Measurements from ENCODE around the gene LCP2. TPM values are rescaled to one million over a fixed set of nuclear protein-coding genes. Genes with fewer than 3 reads are reported as not detected.
"Not testable (repeated sequence)": the region's sequence is repeated elsewhere in the genome, so short reads cannot be mapped to it uniquely, and the experiment has no call there.

The LCP2 gene
- total and polyA plus RNA-seq, 8 donors, result 1.9 to 22.0 (median 2.9) TPM

DNA sequence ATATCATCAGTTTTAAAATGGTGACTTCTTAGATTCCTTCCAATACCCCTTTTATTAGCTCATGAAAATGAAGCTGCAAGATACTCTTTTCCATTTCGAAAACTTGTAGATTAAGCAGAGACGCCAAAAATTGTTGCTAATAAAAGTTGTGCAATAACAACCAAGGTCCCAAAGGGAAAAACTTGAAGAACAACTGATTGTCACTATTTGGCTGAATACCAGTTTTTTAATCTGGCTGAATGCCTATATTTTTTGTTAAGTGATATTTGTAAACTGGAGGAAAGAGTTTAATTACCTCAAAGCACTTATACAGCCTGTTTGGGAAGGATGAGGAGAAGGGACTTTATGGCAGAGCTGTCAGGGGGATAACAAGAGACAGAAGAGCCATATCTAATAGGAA lies 50.2 kb downstream of the LCP2 start:
- DNase-seq (no peak), ATAC-seq (peak in 1 of 4 donors; percentile 18), FAIRE-seq (no peak)
- Histone ChIP-seq H3K4me3 (no peak overlapping the region), H3K27me3 (no peaks in the 10 kb centered on the region), H3K4me1 (no peaks in the 10 kb centered on the region), H3K36me3 (no peaks in the 10 kb centered on the region), H3K9me3 (no peaks in the 10 kb centered on the region), H3K27ac (no peak overlapping the region)
- WGBS, 2 donors, result 19 to 31% methylated on average over 2 of the region's 2 CpGs
- intact Hi-C loops (cut with DNase I), result no loop called here
- TF ChIP-seq, protein P1, sequence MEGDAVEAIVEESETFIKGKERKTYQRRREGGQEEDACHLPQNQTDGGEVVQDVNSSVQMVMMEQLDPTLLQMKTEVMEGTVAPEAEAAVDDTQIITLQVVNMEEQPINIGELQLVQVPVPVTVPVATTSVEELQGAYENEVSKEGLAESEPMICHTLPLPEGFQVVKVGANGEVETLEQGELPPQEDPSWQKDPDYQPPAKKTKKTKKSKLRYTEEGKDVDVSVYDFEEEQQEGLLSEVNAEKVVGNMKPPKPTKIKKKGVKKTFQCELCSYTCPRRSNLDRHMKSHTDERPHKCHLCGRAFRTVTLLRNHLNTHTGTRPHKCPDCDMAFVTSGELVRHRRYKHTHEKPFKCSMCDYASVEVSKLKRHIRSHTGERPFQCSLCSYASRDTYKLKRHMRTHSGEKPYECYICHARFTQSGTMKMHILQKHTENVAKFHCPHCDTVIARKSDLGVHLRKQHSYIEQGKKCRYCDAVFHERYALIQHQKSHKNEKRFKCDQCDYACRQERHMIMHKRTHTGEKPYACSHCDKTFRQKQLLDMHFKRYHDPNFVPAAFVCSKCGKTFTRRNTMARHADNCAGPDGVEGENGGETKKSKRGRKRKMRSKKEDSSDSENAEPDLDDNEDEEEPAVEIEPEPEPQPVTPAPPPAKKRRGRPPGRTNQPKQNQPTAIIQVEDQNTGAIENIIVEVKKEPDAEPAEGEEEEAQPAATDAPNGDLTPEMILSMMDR (IDR thresholded peaks at IDR 0.05), result no peak

DNA sequence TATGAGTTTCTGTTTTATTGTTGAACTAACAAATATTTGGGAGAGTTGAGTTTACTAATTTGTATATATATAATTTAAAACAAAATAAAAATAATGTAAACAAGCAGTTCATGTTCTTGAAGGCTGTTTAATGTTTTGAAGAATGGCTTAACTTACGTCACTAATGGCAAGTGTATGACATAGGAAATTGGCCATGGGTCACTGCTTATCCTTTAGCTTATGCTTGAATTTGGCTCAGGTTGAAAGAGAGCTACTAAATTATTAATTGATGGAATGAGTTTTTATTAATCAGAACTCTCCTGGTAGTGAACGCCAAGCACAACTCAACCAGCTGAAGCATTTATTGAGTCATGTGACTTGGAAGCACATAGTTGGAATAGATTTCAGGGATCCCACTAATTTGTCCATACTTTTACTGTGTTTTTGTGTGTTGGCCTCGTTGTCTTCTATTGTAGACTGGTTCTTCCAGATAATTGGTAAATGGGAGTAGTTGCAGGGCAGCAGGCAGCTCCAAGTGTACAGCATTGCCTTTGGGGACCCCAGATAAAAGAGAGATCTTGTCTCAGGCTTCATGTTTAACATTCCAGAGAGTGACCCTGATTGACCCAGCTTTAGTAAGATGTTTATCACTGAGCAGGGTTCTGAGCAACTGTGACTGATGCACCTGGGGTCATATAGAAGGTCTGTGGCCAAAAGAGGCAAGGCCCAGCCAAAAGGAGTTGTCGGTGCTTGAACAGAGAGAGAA lies 51.3 kb downstream of the LCP2 start:
- TF ChIP-seq, protein P1 (IDR thresholded peaks at IDR 0.05), result no peak
- Histone ChIP-seq H3K9me3 (no peaks in the 10 kb centered on the region), H3K27me3 (no peaks in the 10 kb centered on the region), H3K27ac (no peak overlapping the region), H3K4me1 (no peaks in the 10 kb centered on the region), H3K4me3 (no peak overlapping the region), H3K36me3 (no peaks in the 10 kb centered on the region)
- intact Hi-C loops (cut with DNase I), result no loop called here
- DNase-seq (no peak), ATAC-seq (no peak), FAIRE-seq (no peak)
- 61 to 68% methylated on average over 4 of the region's 4 CpGs for WGBS, 2 donors

DNA sequence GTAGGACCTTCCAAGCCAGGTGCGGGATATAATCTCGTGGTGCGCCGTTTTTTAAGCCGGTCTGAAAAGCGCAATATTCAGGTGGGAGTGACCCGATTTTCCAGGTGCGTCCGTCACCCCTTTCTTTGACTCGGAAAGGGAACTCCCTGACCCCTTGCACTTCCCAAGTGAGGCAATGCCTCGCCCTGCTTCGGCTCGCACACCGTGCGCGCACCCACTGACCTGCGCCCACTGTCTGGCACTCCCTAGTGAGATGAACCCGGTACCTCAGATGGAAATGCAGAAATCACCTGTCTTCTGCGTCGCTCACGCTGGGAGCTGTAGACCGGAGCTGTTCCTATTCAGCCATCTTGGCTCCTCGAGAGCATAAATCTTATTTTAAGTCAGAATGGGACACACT lies 52.1 kb downstream of the LCP2 start:
- H3K9me3 ChIP-seq; H3K4me3 ChIP-seq; H3K27ac ChIP-seq; FAIRE-seq; H3K4me1 ChIP-seq; H3K36me3 ChIP-seq; DNase-seq; ATAC-seq; H3K27me3 ChIP-seq; intact Hi-C loops (cut with DNase I): not testable (repeated sequence)
- WGBS, 2 donors, result 85 to 87% methylated on average over 11 to 21 of the region's 23 CpGs

DNA sequence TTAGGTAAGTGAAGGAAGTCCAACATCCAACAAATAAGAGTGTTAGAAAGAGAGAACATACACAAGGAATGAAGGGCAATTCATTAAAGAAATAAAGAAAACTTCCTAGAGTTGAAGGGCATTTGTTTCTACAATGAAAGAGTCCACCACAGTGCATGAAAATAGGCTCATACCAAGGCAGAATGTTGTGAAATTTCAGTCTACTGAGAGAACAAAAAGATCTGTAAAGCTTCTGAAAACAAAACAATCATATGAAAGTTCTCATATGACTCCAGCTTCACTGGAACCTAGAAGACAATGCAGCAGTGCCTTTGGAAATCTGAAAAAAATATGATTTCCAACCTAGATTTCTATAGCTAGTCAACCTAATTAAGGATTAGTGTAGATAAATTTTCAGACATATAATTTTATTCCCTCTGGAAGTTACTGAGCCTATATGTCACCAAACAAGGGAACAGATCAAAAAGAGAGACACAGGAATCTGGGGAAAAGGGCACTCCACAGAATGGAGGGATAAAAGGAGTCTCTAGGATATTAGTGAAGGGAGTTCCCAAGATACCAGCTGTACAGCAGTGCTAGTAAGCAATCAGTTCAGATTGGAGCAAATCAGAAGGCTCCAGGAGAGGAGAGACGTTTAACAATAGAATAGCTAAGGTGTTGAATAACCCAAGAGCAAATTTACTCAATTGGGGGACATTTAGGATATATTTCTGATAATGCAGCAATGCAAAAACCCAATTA lies 59.0 kb downstream of the LCP2 start:
- intact Hi-C loops (cut with DNase I), result no loop called here
- Histone ChIP-seq H3K4me1 (no peaks in the 10 kb centered on the region), H3K36me3 (no peaks in the 10 kb centered on the region), H3K9me3 (no peaks in the 10 kb centered on the region), H3K27ac (no peak overlapping the region), H3K27me3 (peaks cover 0 to 9% (median 0%) of the 10 kb centered on the region in 4 donors), H3K4me3 (no peak overlapping the region)
- 9 to 12% methylated on average over 1 of the region's 1 CpG for WGBS, 2 donors
- FAIRE-seq (no peak), ATAC-seq (no peak), DNase-seq (no peak)
- TF ChIP-seq, protein P1 (IDR thresholded peaks at IDR 0.05), result no peak

DNA sequence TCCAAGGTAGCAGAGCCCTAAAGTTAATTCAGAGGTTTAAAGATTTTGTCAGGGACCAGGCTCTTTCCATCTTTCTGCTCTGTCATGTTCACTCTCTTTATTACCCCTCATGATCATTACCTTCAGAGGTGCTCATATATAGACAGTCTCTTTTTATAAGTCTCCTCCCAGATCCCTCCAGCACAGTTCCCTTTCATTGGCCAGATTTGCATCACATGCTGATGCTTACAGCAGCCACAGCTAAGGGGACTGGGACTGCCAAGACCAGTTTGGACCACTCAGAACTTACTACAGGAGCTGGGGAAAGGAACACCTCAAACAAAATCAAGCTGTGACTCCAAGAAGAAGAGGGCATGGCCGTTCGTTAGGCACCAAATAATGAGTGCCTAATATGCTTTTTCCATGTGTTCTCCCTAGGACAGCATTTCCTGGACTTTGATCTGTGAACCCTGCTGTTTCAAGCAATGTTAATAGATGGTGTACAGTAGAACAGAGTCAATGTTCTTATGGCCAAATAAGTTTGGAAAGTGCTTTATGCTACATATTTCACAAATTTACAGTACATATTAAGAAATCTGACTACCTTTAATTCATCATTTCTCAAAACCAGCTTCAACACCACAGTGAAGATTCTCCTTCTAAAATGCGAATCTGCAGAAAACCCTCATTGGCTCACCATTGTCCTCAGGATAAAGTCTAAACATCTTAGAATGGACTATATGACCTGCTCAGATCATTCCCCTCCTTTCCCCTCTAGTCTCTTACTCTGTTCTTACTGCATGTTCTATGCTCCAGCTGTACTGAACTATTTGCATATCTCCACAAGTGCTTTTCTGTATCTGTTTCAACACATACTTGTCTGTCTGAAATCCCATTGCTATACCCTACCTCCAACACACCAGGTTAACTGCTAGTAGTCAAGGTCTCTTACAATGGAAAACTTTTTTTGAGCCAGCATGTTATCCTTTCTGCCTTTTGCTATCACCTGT lies 61.4 kb downstream of the LCP2 start:
- no peak overlapping the region for H3K4me3 ChIP-seq
- 56 to 61% methylated on average over 3 of the region's 3 CpGs for WGBS, 2 donors
- TF ChIP-seq, protein P1 (IDR thresholded peaks at IDR 0.05), result no peak
- intact Hi-C loops (cut with DNase I), result no loop called here
- FAIRE-seq (no peak), DNase-seq (no peak), ATAC-seq (no peak)
- H3K4me1 ChIP-seq, result no peaks in the 10 kb centered on the region
- H3K27me3 ChIP-seq, result peaks cover 0 to 9% (median 0%) of the 10 kb centered on the region in 4 donors
- no peak overlapping the region for H3K27ac ChIP-seq
- no peaks in the 10 kb centered on the region for H3K36me3 ChIP-seq
- H3K9me3 ChIP-seq, result no peaks in the 10 kb centered on the region
